LHCN-M2 (cell line): Measurements from ENCODE around the gene TMPRSS12. TPM values are rescaled to one million over a fixed set of nuclear protein-coding genes. Genes with fewer than 3 reads are reported as not detected.
"Not testable (repeated sequence)": the region's sequence is repeated elsewhere in the genome, so short reads cannot be mapped to it uniquely, and the experiment has no call there.

ENCODE experiments used
- DNase-seq: peaks from one replicate; pipeline ENCODE4 v3.0.0-alpha.2; 2012; ENCODE audit warnings: low read depth
- polyA plus RNA-seq: library from polyadenylated mRNA; unstranded; fragments of >200 nt; gene quantifications from one replicate; pipeline ENCODE4 v1.2.1, GENCODE V29; 2012; ENCODE audit warnings: missing spikeins
- total RNA-seq: library from RNA; depleted of rRNA; stranded (reverse); fragments of >200 nt; gene quantifications from 2 replicates; pipeline ENCODE4 v1.2.3, GENCODE V29; 2014; rRNA removed

Gene TMPRSS12, protein sequence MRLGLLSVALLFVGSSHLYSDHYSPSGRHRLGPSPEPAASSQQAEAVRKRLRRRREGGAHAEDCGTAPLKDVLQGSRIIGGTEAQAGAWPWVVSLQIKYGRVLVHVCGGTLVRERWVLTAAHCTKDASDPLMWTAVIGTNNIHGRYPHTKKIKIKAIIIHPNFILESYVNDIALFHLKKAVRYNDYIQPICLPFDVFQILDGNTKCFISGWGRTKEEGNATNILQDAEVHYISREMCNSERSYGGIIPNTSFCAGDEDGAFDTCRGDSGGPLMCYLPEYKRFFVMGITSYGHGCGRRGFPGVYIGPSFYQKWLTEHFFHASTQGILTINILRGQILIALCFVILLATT
- total RNA-seq = not detected in 2 replicates
- polyA plus RNA-seq = not detected

DNA sequence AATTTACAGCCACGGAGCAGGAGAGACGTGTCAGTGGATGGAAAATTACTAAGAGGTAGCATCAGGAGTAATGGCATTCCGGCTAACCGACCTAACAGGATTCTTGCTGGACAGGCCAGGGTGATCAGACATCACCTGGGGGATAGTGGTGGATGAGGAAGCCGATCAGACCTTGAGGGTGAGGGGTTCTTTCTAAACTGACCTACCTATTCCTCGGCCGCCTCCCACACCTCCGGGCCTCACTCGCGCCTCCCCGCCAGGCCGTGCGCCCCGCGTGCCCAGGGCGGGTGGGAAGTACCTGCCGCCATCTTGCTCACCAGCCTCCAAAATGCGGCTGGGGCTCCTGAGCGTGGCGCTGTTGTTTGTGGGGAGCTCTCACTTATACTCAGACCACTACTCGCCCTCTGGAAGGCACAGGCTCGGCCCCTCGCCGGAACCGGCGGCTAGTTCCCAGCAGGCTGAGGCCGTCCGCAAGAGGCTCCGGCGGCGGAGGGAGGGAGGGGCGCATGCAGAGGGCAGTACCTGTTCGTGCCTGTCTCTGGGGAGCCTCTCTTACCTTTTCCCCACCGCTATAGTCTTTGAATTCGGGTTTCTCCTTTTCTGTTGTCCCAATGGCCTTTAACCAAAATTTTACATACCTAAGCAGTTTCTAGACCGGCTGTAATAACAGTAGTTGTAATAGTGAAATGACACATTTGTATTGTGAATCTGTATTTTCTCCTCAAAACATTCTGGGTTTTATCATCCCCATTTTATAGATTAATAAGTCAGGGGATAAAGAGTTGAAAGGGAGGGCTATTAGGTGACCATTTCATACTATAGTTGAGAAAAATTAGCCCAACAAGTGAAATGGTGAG is at the start of gene TMPRSS12:
Gene TMPRSS12, plus strand, starts transcription at position 290 of the 857 bp plus-strand sequence. Its CDS starts 39 bp downstream, at position 329.
- DNase-seq = no peak

DNA sequence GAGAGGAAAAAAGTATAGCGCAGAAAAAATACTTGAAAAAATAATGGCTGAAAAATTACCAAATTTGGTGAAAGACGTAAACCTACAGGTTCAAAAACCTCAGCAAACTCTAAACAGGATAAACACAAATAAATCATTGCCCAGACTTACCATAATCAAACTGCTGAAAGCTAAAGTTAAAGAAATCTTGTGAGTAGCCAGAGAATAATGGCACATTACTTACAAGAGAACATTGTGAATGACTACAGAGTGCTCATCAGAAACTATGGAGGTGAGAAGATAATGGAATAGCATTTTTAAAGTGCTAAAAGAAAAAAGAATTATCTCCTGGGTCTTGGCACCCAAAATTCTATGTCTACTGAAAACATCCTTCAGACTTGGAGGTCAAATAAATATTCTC is 42.8 kb upstream of the TMPRSS12 start:
- peak; percentile 24 for DNase-seq

DNA sequence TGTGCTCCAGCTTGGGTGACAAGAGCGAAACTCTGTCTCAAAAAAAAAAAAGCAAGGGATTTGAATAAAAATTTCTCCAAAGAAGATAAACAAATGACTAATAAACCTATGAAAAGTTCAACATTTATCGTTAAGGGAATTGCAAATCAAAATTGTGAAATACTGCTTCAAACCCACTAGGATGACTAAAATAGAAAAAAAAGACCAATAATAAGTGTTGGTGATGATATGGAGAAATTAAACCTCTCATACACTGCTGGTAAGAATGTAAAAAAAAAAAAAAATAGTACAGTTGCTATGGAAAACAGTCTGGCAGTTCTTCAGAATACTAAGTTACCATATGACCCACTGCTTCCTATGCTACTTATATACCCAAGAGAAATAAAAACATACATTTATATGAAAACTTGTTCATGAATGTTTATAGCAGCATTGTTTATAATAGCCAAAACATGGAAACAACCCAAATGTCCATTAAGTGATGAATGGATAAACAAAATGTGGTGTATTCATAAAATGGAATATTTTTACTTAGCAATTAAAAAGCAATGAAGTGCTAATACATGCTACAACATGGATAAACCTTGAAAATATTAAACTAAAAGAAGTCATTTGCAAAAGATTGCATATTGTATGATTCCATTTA is 39.4 kb upstream of the TMPRSS12 start:
- no peak for DNase-seq

DNA sequence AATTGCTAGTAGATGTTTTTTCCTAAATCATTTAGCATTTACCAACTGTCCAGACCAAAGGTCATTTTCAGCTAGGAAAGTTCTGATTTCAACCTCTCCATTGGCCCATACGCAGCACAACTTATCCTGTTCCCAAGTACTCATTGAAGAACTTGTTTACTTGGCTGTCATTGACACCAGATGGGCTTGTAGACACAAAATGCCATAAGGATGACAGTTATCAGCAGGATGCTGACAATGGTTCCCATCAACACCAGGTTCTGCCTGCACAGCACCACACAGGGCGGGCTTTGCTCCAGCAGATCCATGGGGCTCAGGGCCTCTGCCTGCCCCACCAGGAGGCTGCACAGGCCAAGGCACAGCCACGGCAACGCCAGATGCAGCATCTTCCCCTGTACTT is 36.5 kb upstream of the TMPRSS12 start:
- DNase-seq = no peak

DNA sequence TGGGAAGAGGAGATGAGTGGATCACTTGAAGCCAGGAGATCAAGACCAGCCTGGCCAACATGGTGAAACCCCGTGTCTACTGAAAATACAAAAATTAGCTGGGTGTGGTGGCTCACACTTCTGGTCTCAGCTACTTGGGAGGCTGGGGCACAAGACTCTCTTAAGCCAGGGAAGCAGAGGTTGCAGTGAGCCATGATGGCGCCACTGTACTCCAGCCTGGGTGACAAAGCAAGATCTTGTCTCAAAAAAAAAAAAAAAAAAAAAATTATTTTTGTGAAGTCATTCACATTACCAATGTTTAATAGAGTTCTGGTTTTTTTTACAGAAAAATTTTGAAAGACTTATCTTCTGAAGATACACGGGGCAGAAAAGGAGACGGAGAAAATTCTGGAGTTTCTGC is 33.6 kb upstream of the TMPRSS12 start:
- DNase-seq = not testable (repeated sequence)

DNA sequence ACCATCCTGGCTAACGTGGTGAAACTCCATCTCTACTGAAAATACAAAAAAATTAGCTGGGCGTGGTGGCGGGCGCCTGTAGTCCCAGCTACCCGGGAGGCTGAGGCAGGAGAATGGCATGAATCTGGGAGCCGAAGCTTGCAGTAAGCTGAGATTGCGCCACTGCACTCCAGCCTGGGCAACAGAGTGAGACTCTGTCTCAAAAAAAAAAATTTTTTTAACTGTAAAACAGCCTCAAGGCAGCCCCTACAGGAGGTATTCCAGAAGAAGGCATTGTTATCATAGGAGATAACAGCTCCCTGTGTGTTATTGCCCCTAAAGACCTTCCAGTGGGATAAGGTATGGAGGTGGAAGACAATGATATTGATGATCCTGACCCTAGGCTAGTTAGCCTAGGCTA is 27.8 kb upstream of the TMPRSS12 start:
- not testable (repeated sequence) for DNase-seq

DNA sequence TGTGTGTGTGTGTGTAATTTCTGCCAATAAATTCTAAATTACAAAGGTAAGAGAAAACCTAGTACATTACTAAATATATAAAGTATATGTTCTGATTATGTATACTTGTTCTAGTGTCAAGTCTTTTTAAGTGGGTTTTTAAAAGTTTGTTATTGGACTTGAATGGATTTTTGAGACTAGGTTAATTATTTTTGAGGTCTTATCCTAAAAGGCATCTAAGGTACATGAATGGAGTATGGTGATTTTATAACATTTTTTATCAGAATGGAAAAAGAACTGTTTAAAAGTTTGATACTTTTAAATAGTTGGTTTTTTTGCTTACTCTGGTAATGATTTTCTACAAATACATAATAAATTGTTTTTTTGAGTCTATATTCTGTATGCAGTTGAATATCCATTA is 22.5 kb upstream of the TMPRSS12 start:
- no peak for DNase-seq

DNA sequence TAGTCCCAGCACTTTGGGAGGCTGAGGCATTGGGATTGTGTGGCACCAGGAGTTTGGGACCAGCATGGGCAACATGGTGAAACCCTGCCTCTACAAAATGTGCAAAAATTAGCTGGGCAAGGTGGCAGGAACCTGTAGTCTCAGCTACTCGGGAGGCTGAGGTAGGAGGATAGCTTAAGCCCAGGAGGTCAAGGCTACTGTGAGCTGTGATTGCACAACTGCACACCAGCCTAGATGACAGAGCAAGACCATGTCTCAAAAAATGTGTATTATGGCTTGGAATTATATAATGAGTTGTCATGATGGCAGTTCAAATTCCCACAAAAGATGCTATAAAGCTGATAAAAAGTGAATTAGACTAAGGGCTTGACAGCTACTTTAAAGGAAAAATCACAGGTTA is 20.6 kb upstream of the TMPRSS12 start:
- no peak for DNase-seq

DNA sequence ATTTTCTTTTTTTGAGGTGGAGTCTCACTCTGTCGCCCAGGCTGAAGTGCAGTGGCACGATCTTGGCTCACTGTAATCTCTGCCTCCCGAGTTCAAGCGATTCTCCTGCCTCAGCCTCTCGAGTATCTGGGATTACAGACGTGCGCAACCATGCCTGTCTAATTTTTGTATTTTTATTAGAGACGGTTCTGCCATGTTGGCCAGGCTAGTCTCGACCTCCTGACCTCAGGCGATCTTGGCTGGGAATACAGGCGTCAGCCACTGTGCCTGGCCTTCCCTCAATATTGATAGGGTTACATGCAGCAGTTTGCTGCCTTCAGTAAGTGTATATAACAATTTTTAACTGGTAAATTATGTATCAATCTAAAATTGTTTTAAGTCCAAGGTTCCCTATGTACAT is 19.0 kb upstream of the TMPRSS12 start:
- not testable (repeated sequence) for DNase-seq

DNA sequence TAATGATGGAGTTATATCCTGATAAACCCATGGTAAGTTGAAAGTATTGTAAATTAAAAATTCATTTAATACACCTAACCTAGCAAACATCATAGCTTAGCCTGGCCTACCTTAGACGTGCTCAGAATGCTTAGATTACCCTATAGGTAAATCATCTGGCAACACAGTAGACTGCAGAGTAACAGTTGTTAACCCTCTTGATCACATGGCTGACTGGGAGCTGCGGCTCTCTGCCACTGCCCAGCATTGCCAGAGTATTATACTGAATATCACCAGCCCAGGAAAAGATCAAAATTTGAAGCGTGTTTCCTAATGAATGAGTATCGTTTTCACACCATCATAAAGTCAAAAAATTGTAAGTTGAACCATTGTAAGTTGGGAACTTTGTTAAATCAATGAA is 17.8 kb upstream of the TMPRSS12 start:
- no peak for DNase-seq

DNA sequence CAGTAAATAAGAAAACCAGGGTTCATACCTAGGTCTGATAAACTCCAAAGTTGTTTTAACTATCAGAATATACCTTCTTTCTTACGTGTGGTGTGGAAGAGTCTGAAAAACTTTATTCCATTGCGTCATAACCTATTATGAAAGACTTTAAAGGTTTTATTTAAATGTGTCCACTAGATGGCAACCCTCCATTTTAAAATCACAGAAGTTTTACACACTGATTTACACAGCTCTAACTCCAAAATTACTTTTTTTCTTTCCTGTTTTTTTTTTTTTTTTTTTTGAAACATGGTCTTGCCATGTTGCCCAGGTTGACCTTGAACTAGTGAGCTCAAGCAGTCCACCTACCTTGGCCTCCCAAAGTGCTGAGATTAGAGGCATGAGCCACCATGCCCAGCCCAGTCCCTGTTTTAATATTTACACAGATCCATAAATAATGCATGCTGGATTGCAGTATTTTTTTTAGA is 17.3 kb upstream of the TMPRSS12 start:
- DNase-seq = peak; percentile 65

DNA sequence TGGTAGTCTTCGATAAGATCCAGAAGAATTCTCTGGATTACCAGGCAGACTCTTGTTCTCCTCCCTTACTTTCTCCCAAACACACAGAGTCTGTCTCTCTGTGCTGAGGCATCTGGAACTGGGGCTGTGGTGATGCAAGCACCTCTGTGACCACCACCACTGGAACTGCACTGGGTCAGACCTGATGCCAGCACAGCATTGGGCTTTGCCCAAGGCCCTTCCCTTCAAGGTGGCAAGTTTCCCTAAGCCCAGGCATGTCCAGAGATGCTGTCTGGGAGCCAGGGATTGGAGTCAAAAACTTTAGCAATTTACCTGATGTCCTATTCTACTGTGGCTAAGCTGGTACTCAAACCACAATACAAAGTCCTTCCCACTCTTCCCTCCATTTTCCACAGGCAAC is 14.6 kb upstream of the TMPRSS12 start:
- DNase-seq = no peak

DNA sequence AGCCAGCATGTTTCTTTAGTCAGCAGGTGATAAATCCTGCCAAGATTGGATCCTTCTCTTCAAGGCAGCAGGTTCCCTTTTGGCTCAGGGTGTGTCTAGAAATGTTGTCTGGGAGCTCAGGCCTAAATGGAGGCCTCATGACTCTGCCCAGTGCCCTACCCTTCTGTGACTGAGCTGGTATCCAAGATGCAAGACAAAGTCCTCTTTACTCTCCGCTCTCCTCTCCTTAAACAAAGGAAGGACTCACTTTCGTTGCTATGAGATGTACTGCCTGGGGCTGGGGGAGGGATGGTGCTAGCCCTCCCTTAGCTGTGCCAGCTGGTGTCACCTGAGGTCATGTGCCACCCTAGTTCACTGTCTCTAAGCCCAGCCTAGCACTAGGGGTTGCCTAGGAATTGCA is 13.8 kb upstream of the TMPRSS12 start:
- no peak for DNase-seq

DNA sequence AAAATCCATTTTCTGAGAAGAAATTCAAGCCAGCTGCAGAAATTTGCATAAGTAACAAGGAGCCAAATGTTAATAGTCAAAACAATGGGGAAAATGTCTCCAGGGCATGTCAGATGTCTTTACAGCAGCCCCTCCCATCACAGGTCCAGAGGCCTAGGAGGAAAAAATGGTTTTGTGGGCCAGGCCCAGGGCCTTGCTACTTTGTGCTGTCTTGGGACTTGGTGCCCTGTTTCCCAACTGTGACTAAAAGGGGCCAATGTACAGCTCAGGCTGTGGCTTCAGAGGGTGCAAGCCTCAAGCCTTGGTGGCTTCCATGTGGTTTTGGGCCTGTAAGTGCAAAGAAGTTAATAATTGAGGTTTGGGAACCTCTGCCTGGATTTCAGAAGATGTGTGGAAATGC is 8.9 kb upstream of the TMPRSS12 start:
- DNase-seq = not testable (repeated sequence)

DNA sequence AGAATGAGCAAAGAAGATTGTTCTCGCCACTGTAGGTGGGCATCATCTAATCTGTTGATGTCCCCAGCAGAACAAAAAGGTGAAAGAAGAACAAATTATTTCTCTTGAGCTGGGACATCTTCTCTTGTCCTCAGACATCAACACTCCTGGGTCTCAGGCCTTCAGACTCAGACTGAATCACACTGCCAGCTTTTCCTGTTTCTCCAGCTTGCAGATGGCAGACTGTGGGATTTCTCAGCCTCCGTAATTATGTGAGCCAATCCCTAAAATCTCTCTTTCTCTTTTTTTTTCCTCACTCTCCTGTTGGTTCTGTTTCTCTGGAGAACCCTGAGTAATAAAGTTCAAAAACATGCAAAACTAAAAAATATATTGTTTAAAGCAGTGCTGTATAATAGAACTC is 3.7 kb upstream of the TMPRSS12 start:
- no peak for DNase-seq

DNA sequence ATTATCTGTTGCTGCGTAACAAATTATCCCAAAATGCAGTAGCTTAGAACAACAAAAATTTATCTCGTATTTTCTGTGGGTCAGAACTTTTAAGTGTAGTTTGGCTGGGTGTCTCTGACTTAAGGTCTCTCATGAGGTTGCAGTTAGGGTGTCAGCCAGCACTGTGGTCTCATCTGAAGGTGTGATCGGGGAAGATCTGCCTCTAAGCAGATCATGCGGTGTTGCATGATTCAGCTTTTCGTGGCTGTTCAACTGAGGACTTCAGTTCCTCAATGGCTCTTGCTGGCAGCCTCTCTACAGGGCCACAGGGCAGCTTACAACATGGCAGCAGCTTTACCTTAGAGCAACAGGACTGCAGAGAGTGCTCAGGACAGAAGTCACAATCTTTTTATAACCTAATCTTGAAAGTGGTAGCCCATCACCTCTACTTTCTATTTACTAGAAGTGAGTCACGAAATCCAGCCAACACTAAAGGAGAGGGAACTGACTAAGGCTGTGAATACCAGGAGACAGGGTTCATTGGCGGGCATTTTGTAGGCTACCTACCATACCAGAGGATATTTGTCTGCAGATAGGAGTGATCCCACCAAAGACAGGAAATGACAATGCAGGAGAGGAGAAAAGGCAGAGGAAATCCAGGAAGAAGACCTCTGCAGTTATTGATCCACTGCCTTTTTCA is 1.8 kb upstream of the TMPRSS12 start:
- no peak for DNase-seq

DNA sequence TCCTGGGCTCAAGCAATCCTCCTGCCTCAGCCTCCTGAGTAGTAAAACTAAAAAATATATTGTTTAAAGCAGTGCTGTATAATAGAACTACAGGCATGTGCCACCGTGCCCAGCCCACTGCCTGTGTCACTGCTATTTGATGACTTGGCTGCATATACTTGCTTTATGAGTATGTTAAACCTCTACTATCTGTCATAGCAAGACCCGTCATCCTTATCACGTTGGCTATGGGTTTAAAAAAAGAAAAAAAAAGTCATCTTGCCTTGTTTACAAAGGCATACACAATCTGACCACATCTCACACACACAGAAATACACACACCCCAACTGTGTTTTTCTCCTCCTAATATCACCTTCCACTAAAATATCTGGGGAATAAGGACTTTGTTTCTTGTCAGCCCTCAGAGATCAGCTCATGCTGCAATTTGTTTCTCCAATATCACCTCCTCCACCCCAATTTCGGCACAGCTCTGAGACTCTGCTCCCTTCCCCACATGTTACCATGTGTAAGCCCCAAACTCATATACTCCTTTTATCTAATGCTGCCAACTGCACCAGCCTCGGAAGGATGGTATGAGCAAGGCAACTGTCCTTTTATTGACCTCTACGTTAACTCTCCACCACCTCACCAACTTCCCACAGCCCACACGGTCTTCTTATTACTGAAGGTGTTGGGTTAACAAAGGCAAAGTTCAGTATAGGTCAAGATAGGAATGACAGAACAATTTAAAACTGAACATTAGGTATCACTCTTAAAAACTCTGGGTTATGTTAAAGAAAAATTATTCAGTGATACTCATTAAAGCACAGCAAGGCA is 802 bp upstream of the TMPRSS12 start:
- DNase-seq = no peak

DNA sequence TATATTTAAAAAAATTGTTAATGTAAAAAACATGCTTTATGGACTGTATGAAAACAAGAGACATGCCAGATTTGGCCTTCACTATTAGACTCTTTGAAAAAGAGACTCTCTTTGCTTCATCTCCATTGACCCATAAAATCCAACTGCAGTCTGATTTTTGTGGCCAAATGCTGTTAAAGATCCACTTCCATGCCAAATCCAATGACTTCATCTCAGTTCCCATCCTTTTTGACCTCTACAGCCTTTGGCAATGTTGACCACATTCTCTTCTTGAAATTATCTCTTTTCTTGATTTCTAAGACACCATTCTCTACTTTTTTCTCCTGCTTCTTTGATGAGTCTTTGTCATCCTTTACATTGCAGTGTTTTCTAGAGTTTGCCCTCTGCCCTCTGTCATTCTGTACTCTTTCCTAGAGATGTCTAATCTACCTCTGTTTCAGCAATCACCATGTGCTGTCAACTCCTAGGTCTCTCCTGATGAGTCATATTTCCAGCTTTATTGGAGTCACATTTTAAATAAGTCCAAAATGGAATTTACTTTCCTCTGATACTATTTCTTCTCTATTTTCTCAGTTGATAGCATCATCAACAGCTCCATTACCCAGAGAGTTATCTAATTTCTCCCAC is 2.4 kb downstream of the TMPRSS12 start:
- peak; percentile 33 for DNase-seq

DNA sequence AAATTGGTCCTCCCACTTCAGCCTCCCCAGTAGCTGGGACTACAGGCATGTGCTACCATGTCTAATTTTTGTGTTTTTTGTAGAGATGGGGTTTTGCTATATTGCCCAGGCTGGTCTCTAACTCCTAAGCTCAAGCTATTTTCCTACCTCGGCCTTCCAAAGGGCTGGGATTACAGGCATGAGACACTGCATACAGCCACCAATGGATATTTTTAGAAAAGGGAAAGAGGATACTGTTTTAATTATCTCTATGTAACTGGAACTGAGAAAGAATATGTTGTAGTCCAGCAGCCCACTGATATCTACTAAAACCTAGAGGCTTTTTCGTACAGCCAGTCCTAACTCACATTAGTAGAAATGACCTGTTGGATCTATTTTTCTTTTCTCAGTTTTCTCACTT is 6.2 kb downstream of the TMPRSS12 start:
- no peak for DNase-seq

DNA sequence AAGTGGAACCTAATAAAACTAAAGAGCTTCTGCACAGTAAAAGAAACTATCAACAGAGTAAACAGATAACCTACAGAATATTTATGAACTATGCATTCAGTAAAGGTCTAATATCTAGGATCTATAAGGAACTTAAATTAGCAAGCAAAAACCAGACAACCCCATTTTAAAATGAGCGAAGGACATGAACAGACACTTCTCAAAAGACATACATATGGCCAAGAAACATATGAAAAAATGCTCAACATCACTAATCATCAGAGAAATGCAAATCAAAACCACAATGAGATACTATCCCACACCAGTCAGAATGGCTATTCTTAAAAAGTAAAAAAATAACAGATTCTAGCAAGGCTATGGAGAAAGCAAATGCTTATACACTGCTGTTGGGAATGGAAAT is 12.5 kb downstream of the TMPRSS12 start:
- DNase-seq = not testable (repeated sequence)
